Measurements from ENCODE around the gene ACAT2.
"Not testable (repeated sequence)": the region's sequence is repeated elsewhere in the genome, so short reads cannot be mapped to it uniquely, and the experiment has no call there.

ACAT2 gene

GRCh38 chr6:159732550-159732949, 29.3 kb upstream of the ACAT2 start:
- DNase-seq: not testable (repeated sequence)

- not testable (repeated sequence) for DNase-seq
Measured at GRCh38 chr6:159733395-159733794, 28.4 kb upstream of the ACAT2 start.

- no peak for DNase-seq
Measured at GRCh38 chr6:159736908-159737307, 24.9 kb upstream of the ACAT2 start.

- no peak for DNase-seq
Measured at GRCh38 chr6:159739341-159739740, 22.5 kb upstream of the ACAT2 start.

- no peak for DNase-seq
Measured at GRCh38 chr6:159742165-159742564, 19.7 kb upstream of the ACAT2 start.

- no peak for DNase-seq
Measured at GRCh38 chr6:159745081-159745480, 16.8 kb upstream of the ACAT2 start.

- DNase-seq: no peak
Measured at GRCh38 chr6:159746759-159747158, 15.1 kb upstream of the ACAT2 start.

GRCh38 chr6:159748127-159748526, 13.7 kb upstream of the ACAT2 start:
- DNase-seq: not testable (repeated sequence)

- no peak for DNase-seq
Measured at GRCh38 chr6:159751448-159751847, 10.4 kb upstream of the ACAT2 start.

GRCh38 chr6:159753081-159753872, 8.6 kb upstream of the ACAT2 start:
- DNase-seq: no peak

GRCh38 chr6:159754401-159754800, 7.4 kb upstream of the ACAT2 start:
- DNase-seq: no peak

- no peak for DNase-seq
Measured at GRCh38 chr6:159754959-159755914, 6.6 kb upstream of the ACAT2 start.

GRCh38 chr6:159756508-159756907, 5.3 kb upstream of the ACAT2 start:
- DNase-seq: no peak

- no peak for DNase-seq
Measured at GRCh38 chr6:159758031-159759001, 3.5 kb upstream of the ACAT2 start.

GRCh38 chr6:159759645-159760044, 2.2 kb upstream of the ACAT2 start:
- no peak for DNase-seq

GRCh38 chr6:159760602-159761057, 1.2 kb upstream of the ACAT2 start:
- DNase-seq: no peak

- no peak for DNase-seq
Measured at GRCh38 chr6:159761129-159761872, 544 bp upstream of the ACAT2 start.

- no peak for DNase-seq
Measured at GRCh38 chr6:159762681-159763293, 942 bp downstream of the ACAT2 start.

GRCh38 chr6:159766906-159767305, 5.1 kb downstream of the ACAT2 start:
- no peak for DNase-seq

GRCh38 chr6:159769470-159769869, 7.6 kb downstream of the ACAT2 start:
- DNase-seq: no peak

- DNase-seq: no peak
Measured at GRCh38 chr6:159772196-159772595, 10.4 kb downstream of the ACAT2 start.
